ENCODE results near the gene FAM168B.

Gene FAM168B

DNA sequence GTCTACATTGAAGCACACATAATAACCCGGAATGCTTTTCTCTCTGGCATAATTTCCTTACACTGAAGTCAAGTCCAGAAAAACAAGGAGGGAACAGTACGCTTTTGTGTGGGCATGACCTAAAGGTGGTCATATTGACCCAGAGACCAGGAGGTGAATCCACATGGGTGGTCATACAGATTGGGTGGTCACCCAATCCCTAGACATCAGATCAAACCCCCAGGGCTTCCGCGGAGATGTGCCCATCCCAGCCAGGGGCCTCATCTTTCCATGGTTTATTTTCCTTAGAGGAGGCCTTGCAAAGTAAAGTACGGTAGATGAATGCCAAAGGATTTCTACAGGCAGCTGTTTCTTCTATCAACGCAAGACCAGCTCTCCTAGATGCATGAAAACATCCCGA lies 38.8 kb downstream of the FAM168B start:
- DNase-seq, result no peak

DNA sequence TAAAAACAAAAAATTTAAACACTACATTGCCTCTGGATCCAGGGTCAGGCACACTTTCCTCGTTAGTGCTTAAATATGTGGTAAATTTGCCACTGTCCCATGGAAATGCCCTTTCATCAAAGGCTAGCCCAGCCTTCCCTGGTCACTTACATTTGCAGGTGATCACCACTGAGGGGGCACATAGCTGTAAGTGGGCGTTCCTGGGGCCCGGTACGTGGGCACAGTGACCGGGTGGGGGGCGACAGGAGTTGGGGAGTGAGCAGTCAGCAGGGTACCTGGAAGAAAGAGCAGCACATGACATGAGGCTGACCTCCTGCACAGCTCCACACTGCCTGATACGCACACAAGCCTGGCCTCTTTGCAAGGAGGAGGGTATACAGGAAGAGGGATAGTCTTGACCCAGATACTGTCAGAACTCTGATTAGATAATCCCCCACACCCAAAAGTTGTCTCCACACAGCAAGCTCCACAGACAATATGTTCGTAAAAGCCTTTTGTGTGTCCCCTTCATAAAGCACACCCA lies 40.5 kb downstream of the FAM168B start:
- no peak for DNase-seq

DNA sequence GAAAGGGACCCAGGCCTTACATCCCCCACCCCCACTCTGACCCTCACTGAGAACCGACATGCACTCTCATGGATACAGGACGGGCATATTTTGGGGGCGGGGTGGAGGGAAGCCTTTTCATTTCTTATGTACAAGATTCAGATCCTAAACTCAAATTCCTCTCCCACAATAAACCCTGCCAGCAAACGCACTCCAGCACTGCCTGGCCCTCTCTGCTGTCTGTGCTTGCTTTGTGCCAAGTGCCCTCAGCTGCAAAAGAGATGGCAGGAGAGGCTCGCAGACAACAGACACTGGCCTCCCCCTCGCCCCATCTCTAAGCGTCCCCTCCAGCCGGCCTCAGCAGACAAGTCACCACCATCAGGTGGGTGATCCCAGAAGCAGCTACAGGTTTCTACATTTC lies 42.4 kb downstream of the FAM168B start:
- DNase-seq, result no peak

DNA sequence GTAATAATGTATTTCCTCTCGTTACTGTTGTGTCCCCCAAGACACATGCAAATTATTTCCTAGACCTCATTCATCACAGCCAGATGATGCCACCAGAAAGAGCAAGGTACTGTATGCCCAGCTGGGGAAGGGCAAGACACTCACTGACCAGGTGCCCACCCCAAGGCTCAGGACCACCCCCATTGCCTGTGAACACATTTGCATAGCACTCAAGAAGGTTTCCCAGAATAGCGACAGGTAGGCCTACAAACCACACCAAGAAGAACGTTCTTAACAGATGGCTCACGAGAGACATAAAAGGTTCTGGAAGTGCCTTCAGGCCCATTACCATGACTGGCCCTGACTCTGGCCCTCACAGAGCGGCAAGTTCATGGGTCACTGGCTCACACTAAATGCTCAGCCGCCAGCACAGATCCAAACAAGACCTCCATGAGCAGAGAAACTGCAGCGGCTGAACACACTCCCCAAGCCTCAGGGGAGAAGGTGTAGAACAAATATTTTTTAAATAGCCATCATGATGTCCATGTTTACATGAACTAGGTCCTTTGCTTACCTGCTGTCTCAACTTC lies 44.0 kb downstream of the FAM168B start:
- no peak for DNase-seq

DNA sequence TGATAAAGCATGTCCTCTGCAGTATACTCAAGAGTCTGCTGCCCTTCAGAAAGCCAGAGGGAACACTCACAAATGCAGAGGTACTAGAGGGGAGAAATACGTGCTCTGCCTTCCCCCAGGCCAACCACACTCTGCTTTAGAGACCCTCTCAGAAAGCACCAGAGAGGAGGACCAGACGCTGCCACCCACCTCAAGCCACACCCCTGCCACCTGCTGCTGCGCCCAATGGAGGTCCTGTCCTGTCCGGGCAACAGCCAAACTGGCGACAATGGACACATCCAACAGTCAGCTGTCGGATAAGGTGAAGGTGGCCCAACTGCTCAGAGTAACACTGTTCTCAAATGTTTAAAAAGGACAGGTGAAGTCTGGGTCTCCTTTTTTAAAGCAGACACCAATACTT lies 44.6 kb downstream of the FAM168B start:
- no peak for DNase-seq

DNA sequence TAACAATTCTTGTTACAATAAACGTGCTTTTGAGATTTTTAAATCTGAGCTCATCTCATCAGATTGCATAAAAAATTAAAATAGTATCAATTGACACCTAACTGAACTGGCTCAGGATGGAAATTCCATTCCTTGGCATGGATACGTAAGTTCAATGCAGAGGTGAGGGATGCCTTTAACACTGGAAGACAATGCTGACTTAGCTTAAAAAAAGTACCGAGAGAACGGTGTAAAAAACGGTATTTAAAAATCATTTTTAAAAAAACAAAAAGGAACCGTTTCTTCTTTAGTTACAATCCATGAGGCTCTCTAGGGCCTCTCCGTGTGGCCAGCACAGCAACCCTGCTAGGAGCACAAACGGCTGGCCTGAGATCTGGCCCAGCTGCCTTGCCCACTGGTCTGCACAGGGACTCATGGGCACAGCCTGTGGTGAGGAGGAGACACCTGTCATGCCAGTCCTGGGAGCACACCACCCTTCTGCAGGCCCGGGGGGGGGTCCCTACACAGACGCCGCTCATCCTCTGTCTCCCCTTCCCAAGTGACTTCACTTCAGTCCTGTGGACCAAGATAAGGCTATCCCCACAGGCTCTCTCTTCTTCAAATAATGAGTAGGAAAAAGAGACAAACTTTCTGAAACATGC lies 45.2 kb downstream of the FAM168B start:
- no peak for DNase-seq

DNA sequence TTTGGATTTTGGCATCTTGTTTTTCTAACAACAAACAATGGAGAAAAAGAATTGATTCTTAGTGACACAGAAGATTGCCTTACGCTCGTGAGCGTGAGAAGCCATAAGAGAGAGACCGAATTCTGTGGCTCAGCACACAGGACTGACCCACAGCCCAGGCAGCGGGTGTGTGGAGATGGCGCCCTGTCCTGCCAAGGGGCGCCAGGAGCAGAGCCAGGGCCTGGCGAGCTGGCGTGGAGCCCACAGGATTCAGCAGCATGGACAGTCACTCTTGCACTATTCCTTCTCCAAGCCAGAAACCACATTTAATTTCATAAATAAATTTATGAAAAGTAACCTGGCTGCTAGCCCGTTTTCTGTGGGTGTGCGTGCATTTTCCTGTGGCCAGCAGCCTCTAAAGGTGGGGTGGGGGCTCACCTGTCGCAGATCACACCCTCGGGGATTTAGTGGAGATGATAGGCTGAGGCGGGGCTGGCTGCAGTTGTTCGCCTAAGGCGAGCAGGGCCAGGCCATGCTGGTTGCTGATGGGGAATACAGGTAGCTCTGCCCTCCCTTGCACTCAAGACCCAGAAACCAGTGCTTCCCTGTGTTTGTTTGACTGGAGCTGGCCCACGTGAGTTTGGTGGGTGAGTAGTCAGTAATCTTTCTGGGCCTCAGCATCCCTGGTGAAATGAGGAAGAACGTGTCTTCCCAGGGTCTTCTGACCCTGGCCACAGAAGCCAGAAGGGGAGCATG lies 46.2 kb downstream of the FAM168B start:
- DNase-seq, result peak in 1 of 2 experiments; percentile 55

DNA sequence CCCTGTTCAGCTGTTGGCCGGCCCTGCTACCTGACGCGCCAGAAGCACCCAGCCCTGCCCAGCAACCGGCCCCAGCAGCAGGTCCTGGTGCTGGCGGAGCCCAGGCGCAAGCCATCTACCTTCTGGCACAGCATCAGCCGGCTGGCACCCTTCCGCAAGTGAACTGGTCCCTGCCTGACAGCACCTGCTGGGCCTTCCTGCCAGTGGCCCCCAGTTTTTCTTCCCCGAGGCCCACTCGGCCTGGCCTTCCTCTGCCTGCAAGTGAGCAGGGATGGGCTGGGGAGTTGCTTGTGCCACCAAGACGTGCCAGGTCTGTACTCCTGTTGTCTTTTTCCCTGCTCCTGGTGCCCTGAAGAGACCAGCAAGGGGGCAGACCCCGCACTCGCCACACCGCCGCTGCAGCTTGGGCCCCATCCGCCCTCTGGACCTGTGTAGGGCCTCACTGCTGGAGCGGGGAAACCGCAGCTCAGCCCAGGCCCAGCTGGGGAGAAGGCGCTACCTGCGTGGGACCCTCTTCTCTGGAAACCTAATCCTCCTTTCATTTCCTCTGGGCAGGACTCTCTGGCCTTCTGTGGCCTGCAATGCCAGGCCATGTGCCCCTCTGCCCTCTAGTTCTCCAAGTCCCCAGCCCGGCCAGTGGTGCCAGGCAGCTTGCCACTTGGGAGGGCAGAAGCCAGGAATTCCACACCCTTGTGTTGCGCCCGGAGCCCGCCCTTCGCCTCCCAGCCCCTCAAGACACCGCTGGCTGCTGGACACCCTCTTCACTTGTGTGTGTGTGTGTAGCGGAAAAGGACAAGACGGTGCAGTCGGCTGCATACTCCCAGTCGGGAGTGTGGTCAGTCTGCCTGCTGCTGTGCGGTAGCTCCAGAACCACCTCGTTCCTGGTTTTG lies 47.0 kb downstream of the FAM168B start:
- no peak for DNase-seq

DNA sequence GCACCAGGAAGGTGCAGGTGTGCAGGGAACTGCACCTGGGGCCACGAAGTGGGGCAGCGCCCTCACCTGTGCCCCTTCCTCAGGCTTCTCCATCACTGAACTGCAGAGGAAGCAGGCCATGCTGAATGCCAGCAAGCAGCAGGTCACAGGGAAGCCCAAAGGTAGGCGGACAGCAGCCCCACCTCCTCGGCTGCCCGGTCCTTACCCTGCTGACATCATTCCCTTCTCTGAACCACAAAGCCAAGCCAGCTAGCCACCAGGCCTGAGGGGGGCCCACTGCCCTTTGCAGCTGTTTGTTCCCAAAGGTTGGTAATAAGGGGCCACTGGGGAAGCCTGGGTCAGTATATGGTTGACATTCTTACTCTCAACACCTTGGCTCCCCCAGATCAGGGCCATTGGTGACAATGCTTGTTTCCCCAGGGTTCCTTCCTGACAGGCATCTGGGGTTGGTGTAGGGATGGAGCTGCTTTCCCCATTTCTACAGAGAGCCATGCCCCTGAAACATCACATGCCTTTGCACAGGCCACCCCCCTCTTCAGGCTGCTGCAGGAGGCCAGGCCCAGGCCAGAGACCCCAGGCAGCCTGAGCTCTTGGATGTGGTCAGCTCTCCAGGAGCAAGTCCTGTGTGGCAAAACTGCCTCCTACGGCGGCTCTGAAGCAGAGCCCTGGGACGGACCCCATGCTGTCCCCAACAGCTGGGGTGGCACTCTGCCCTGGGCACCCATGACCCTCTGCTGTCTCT lies 47.8 kb downstream of the FAM168B start:
- no peak for DNase-seq

DNA sequence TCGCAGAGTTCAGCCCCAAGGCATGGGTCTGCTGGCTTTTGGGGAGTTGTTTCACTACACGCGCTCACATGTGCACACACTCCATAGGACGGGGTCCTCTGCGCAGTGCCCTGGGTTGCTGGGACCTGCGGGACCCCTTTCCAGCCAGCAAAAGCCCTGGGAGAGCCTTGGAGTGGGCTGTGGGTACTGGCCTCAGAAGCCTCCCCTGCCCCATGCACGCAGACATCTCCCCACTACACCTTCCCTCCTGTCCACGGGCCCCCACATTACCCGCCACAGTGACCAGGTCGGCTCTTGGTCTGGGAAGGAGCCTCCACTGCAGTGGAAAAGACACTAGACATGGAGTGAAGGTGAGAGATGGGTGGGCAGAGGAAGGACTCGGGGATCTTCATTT lies 48.5 kb downstream of the FAM168B start:
- no peak for DNase-seq

DNA sequence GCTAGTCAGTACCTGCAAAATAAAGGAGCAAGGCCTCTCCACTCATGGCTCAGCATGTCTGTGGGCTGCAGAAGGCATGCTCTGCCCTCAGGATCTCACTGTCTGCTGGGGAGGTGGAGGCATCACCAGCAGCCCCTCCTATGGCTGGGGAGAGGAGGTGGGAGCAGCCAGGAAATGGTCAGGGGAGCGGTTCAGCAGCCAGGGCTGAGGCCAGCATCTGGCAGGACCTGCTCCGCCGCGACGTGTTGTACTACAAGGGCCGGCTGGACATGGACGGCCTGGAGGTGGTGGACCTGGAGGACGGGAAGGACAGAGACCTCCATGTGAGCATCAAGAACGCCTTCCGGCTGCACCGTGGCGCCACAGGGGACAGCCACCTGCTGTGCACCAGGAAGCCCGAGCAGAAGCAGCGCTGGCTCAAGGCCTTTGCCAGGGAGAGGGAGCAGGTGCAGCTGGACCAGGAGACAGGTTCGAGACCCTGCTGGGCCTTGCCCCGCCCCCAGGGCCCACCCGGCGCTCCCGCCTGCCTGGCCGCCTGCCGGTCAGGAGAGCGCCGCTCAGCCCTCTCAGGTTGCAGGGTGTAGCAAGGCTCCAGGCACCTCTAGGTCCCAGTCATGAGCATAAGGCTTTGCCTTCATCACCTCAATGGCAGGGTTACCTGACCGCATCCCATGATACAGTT lies 49.0 kb downstream of the FAM168B start:
- no peak for DNase-seq

DNA sequence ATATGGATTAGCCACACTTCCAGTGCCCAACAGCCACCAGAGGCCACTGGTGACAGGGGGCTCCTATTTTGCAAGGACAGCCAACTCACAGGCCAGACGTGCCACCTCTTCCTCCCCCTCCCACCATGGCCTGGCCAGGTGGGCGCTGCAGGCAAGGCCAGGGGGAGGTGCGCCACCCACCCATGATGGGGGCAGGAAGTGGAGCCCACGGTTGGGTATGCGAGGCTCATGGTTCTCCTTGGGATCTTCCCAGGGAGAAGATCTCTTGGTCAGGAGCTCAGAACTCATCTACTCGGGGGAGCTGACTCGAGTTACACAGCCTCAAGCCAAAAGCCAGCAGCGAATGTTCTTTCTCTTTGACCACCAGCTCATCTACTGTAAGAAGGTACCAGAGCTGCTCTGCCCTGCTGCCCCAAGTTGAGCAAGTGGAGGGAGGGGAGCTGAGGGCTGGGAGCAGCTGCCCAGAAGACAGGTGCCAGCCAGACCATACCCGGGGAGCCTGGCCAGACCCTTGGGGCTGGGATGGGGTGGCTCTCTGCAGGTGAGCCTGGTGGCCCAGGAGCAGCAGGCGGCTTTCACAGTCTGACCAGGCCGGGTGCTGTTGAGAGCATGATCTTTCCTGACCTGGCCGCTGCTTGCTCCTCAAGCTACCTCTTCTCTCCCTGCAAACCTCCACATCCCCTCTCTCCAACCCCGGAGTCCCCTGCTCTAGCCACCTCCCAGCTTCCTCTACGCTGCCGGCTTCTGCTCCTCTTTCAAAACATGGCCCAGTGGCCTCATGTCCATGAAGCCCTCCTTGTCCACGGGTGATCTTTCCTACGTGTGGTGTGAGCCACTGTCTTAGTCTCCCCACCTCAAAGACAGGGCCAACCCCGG lies 49.8 kb downstream of the FAM168B start:
- no peak for DNase-seq

DNA sequence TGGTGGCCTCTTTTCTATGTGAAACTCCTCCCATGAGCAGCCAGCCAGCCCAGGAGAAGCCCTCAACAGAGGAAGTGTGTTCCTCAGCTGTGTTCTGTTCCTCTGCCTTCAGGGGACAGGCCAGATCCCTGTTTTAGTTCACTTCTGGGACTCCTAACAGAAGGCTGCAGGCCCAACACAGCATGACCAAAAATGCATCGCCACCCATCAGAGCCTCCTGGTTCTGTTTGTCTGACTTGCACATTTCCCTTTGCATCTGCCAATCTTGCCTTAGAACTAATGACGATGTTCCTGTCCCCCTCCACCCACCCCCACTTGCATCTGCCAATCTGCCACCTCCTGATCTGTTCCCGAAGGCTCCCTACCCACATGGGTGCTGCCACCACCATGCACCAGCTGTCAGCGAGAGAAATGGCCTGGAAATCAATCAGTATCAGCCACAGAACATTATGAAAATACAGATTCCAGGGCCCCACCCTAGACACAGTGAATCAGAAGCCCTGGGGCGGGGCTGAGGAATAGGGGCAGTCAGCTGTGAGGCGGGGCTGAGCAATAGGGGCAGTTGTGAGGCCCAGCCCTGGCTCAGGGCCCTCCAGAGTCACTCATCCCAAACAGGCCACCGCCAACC lies 51.0 kb downstream of the FAM168B start:
- no peak for DNase-seq

DNA sequence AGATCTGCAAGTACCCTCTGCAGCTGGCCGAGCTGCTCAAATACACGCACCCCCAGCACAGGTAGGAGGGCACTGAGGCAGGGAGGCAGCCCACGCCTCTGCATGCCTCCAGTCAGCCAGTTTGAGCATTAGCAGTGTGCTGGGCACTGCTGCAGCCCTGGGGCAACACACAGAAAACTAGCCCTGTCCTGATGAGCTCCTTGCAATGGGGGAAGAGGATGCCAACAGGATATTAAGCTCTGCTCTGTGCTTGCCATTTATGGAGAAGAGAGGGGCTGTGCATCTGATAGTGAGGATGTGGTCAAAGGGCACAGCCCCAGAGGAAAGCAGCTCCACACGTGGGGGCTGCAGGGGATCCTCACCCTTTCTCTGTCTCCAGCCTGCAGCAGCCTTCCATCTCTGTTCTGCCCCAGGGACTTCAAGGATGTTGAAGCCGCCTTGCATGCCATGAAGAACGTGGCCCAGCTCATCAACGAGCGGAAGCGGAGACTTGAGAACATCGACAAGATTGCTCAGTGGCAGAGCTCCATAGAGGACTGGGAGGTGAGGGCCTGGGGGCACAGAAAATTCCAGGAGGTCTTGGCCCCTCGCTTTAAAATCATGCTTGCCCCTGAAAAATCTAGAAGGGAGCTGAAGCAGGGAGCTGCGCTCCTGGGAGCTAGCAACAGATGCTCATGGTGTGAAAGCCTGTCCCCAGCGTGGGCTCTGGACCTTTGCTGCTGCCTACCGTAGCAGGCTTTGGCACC lies 51.7 kb downstream of the FAM168B start:
- no peak for DNase-seq

DNA sequence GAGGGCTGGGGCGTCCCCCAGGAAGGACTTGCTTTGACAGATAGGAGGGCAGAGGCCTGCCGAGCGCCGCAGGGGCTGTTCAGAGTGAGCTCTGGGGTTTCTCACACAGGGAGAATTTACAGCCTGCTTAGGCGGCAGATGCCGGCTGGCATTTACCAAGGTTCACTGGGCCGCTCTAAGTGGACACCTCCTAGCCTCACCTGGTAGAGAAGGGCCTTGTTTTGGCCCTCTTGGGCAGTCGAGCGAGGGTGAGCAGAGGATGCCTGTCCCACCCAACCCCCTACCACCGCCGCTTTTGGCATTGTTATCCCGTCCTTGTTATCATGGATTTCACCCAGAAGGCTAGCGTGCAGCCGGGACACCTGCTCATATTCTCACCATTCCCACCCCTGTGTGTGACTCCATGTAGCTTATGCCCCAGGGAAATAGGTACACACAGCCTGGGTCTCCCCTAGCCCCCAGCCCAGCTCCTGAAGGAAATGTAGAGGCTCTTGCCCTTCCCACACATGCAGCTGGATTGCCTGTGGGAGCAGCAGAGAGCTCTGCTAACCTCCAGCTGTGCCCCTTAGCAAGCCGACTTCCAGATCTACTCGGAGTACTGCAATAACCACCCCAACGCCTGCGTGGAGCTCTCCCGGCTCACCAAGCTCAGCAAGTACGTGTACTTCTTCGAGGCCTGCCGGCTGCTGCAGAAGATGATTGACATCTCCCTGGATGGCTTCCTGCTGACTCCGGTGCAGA lies 52.4 kb downstream of the FAM168B start:
- DNase-seq, result no peak

DNA sequence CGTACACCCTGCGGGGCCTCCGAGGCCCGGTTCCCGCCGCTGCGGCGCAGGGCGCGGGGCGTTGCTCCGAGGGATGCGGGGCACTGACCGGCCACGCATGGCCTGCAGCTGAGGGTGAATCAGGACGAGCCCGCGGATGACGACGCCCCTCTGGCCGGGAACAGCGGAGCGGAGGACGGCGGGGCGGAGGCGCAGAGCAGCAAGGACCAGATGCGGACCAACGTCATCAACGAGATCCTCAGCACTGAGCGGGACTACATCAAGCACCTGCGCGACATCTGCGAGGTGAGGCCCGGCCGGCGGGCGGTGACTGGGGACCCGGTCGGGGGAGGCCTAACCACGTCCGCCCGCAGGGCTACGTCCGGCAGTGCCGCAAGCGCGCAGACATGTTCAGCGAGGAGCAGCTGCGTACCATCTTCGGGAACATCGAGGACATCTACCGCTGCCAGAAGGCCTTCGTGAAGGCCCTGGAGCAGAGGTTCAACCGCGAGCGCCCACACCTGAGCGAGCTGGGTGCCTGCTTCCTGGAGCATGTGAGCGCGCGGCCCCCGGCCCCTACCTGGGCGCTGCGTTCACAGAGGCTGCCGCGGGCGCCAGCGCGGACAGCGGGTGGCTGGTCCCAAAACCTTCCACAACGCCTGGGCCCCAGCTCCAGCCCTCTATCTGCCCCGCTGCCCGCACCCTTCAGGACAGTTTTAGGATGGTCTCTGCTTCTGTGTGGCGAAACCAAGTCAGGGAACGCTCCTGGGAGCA lies 53.2 kb downstream of the FAM168B start:
- no peak for DNase-seq

DNA sequence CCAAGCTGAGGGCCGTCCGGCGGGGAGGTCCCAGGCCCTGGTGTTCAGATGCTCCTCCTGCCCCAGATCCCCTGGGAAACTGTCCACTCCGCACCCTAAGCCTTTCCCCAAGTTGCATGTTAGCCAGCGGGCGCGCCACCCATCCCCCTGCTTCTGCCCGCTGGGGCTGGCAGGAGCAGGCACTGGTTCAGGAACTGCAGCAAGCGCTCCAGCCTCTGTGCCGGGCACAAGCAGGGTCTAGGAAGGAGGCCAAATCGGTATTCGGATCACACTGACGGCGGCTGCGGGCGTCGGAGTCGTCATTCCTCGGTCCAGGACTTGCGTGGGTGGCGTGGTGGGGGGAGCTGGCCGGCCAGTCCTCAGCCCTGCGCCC lies 53.7 kb downstream of the FAM168B start:
- DNase-seq, result no peak

DNA sequence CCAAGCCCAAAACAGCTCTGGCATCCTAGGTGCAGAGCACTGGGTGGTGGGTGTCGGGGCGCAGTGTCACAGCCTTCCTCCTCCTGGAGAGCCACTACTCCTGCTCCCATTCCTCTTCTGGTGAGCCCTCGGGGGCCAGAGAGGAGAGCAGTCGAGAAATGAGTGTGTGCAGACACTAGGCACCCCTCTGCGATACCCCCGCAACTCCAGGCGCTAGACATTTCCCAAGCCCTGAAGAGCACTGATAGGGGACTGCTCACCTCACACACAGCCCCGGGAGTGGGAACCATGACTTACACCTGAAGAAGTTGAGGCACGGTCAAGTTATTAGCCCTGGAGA lies 54.2 kb downstream of the FAM168B start:
- no peak for DNase-seq
